Endodermal cell (in vitro differentiated cells): Measurements from ENCODE around the gene TPM2. TPM values are rescaled to one million over a fixed set of nuclear protein-coding genes. Genes with fewer than 3 reads are reported as not detected.

Source experiments
- DNase-seq: peaks from one replicate; pipeline ENCODE4 v3.0.0-alpha.2; 2017
- H3K27ac ChIP-seq: 2 replicates; pipeline ENCODE4 v1.5.1; 2013; ENCODE audit warnings: mild to moderate bottlenecking, low read depth, low read length, moderate library complexity
- H3K27me3 ChIP-seq: 2 replicates; pipeline ENCODE4 v1.6.1; 2013; ENCODE audit warnings: mild to moderate bottlenecking, low read length, moderate library complexity; ENCODE audit not compliant: insufficient read depth, control insufficient read depth, poor library complexity, severe bottlenecking
- H3K36me3 ChIP-seq: 2 replicates; pipeline ENCODE4 v1.7.0; 2013; ENCODE audit warnings: mild to moderate bottlenecking, low read length, moderate library complexity; ENCODE audit not compliant: control insufficient read depth, insufficient read depth
- H3K4me1 ChIP-seq: one replicate; pipeline ENCODE4 v1.7.0; 2013; ENCODE audit warnings: low read length; ENCODE audit not compliant: control insufficient read depth, insufficient read depth
- H3K4me3 ChIP-seq: 2 replicates; pipeline ENCODE4 v1.5.1; 2013; ENCODE audit warnings: mild to moderate bottlenecking, low read length, moderate library complexity
- H3K9ac ChIP-seq: 2 replicates; pipeline ENCODE4 v1.6.1; 2013; ENCODE audit warnings: mild to moderate bottlenecking, low read length, moderate library complexity; ENCODE audit not compliant: poor library complexity, severe bottlenecking; ENCODE audit errors: extremely low read depth
- H3K9me3 ChIP-seq: 2 replicates; pipeline ENCODE4 v1.6.1; 2013; ENCODE audit warnings: mild to moderate bottlenecking, low read length, moderate library complexity; ENCODE audit not compliant: control insufficient read depth
- H3K27ac Mint-ChIP-seq: 2 replicates; pipeline ENCODE4 v1.8.0; 2020; ENCODE audit warnings: mixed read lengths
- H3K27me3 Mint-ChIP-seq: 2 replicates; pipeline ENCODE4 v1.8.0; 2021; ENCODE audit warnings: mild to moderate bottlenecking, mixed read lengths; ENCODE audit not compliant: insufficient read depth
- H3K36me3 Mint-ChIP-seq: 2 replicates; pipeline ENCODE4 v1.8.0; 2020; ENCODE audit warnings: low read depth, mixed read lengths
- H3K4me1 Mint-ChIP-seq: 2 replicates; pipeline ENCODE4 v1.8.0; 2020; ENCODE audit warnings: mixed read lengths
- H3K4me3 Mint-ChIP-seq: 2 replicates; pipeline ENCODE4 v1.8.0; 2020; ENCODE audit warnings: mild to moderate bottlenecking, moderate library complexity, mixed read lengths
- H3K9me3 Mint-ChIP-seq: 2 replicates; pipeline ENCODE4 v1.8.0; 2020; ENCODE audit warnings: mild to moderate bottlenecking, mixed read lengths
- CTCF ChIP-seq: fragments of 200-600 bp; sonication (generic); conservative IDR thresholded peaks from 2 replicates; pipeline ENCODE4 v1.5.0; 2021; ENCODE audit warnings: antibody characterized with exemption, mild to moderate bottlenecking
- WGBS, 2 experiments: methylation state at CpG; one replicate each; pipeline versions ENCODE4 v1.1.5 to v1.1.7; 2013; ENCODE audit warnings: missing lambda C conversion rate in 2 of 2, mixed read lengths in 1 of 2; ENCODE audit not compliant: insufficient coverage in 1 of 2, insufficient read length in 1 of 2; 5-methylcytosine and 5-hydroxymethylcytosine counted together
- total RNA-seq, 2 donors: library from RNA; stranded (reverse); fragmentation: NEBNext Ultra II Directional in 1 of 2; extraction: Animal tissue kit (Norgen Biotek cat#: 25700) in 1 of 2; gene quantifications; 2 replicates in 1 of 2; 3 replicates in 1 of 2; pipeline ENCODE4 v1.2.1, GENCODE V29; 2021

The TPM2 gene
- total RNA-seq, 2 donors from 2014 or later, result 191 to 251 TPM

- Mint-ChIP-seq H3K27me3 (peaks cover 24% of the 10 kb centered on the region), H3K27ac (no peak overlapping the region), H3K4me3 (no peak overlapping the region), H3K9me3 (no peaks in the 10 kb centered on the region), H3K4me1 (peaks cover 3% of the 10 kb centered on the region), H3K36me3 (no peaks in the 10 kb centered on the region)
- no peak overlapping the region for H3K4me3 ChIP-seq
- no peaks in the 10 kb centered on the region for H3K36me3 ChIP-seq
- H3K9me3 ChIP-seq, result no peaks in the 10 kb centered on the region
- H3K27me3 ChIP-seq, result no peaks in the 10 kb centered on the region
- no peak for DNase-seq
- 92 to 94% methylated on average over 6 to 7 of the region's 7 CpGs for WGBS, 2 experiments
- no peak overlapping the region for H3K27ac ChIP-seq
- H3K9ac ChIP-seq, result no peak overlapping the region
- no peak for TF ChIP-seq CTCF
- H3K4me1 ChIP-seq, result no peaks in the 10 kb centered on the region
These were observed 37.5 kb downstream of the TPM2 start for GRCh38 chr9:35651956-35652828.

GRCh38 chr9:35650341-35651158, 39.2 kb downstream of the TPM2 start, which contains the start of gene SIT1:
SIT1 (minus strand) TSS chr9:35650931; CDS start chr9:35650853, 78 bp downstream.
- Histone ChIP-seq H3K27me3 (no peaks in the 10 kb centered on the region), H3K4me1 (no peaks in the 10 kb centered on the region), H3K4me3 (no peak within 1 kb of the TSS), H3K36me3 (no peaks in the 10 kb centered on the region), H3K9ac (no peak within 1 kb of the TSS), H3K9me3 (no peaks in the 10 kb centered on the region), H3K27ac (no peak within 1 kb of the TSS)
- WGBS, 2 experiments, result 72% methylated on average over 5 to 22 of the region's 22 CpGs
- peaks cover 3% of the 10 kb centered on the region for H3K4me1 Mint-ChIP-seq
- no peaks in the 10 kb centered on the region for H3K9me3 Mint-ChIP-seq
- H3K36me3 Mint-ChIP-seq, result no peaks in the 10 kb centered on the region
- no peak for TF ChIP-seq CTCF
- peak; percentile 57 for DNase-seq
- peaks cover 12% of the 10 kb centered on the region for H3K27me3 Mint-ChIP-seq
- no peak within 1 kb of the TSS for H3K27ac Mint-ChIP-seq
- no peak within 1 kb of the TSS for H3K4me3 Mint-ChIP-seq

- H3K4me3 ChIP-seq, result no peak overlapping the region
- H3K27me3 ChIP-seq, result no peaks in the 10 kb centered on the region
- no peaks in the 10 kb centered on the region for H3K36me3 ChIP-seq
- no peaks in the 10 kb centered on the region for H3K9me3 ChIP-seq
- no peak overlapping the region for H3K9ac ChIP-seq
- Mint-ChIP-seq H3K27ac (no peak overlapping the region), H3K36me3 (no peaks in the 10 kb centered on the region), H3K27me3 (peaks cover 12% of the 10 kb centered on the region), H3K4me3 (no peak overlapping the region), H3K4me1 (peaks cover 3% of the 10 kb centered on the region), H3K9me3 (no peaks in the 10 kb centered on the region)
- no peaks in the 10 kb centered on the region for H3K4me1 ChIP-seq
- 92 to 94% methylated on average over 12 to 26 of the region's 26 CpGs for WGBS, 2 experiments
- DNase-seq, result no peak
- no peak overlapping the region for H3K27ac ChIP-seq
- TF ChIP-seq CTCF, result no peak
These were observed 40.0 kb downstream of the TPM2 start for GRCh38 chr9:35649431-35650340.
